GM21576 (cell line): ENCODE results near the gene CBFA2T3.

Experiments
- ATAC-seq: cut with Tn5 transposase; IDR thresholded peaks from one replicate; pipeline ENCODE4 v1.9.1; 2021; ENCODE audit warnings: mild to moderate bottlenecking, moderate library complexity; ENCODE audit not compliant: unreplicated experiment

The CBFA2T3 gene

DNA sequence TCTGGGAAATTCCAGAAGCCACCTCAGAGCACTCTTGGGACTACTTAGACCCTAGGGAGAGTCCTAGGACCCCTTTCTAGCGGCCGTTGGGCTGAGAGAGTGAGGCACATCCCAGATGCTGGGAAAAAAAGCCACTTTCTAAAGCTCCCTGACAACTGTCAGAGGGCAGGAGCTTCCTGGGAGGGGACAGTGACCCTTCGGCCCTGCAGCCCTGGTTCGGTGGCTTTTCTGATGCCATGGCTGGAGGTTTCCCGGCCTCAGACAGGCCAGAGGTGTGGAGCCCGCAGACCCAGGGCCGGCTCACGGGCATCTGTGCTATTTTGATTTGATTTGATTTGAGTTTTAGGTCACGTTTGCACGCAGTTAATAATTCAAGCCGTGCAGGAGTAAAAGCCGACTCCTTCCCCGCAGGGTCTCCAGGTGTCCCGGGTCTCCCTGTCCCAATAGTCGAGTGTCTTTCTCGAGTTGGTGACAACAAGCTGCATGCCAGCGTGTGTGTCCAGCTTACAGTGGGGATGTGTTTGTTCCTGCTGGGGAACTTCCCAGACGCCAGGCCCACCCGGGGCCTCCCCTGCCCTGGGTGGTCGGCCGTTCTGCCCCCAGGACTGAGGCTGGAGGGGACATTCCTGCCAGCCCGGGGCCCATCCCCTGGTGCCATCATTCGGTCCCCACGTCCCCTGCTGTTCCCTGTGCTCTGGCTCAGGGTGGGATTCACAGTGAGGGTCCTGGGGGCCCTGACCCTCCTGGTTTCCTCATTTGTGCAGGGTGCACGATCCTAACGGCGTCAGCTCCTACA lies 1.0 kb upstream of the CBFA2T3 start:
- no peak for ATAC-seq

DNA sequence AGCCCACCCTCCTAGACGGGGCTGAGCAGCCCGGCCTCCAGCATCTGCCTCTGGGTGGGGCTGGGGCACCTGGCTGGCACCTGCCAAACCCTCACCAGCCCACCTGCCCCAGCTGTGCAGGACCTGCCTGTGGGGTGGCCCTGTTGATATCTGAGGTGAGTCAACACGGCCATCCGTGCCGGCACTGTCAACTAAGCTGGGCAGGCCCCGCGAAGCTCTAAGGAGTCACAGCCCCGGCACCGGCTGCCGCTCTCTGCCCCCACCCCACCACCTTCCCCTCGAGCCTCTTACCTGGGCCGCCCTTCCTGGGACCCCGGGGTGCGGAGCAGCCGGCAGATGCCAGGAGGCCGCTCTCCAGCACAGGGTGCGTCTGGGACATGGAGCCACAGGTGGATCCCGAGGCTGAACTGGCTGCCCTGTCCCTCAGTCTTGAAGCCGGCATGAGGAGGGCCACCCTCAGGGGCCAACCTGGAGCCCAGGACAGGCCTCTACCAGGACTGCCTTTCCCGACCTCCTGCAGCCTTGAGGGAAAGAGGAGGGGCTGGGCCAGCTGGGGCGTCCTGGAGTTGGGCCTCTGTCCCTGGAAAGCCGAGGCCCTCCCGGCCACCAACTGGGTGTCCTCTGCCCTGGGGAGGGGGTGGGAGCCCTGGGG lies 515 bp downstream of the CBFA2T3 start:
- ATAC-seq, result no peak

DNA sequence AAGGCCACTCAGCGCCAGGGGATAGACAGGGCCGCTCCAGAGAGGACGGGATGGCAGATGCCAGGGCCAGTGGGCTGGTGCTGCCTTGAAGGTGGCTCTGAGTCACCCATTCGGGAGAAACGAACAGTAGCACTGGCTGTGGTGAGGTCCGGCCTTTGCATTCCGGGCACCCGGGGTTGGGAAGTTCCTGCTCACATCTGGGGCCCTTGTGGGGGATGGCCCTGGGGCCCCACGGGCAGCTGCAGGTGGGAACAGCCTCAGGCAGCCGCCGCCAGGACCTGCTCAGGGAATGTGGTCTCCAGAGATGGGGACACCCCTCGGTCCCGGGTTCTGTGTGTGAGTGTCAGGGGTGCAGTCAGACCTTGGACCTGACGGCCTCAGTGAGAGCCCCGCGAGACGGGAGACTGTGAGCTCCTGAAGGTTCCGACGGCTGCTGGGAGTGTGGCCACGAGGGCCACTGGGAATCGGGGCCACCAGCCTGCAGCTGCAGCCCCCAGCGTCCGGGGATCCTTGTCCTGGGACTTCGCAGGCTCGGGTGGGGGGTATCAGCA lies 1.4 kb downstream of the CBFA2T3 start:
- ATAC-seq, result no peak

DNA sequence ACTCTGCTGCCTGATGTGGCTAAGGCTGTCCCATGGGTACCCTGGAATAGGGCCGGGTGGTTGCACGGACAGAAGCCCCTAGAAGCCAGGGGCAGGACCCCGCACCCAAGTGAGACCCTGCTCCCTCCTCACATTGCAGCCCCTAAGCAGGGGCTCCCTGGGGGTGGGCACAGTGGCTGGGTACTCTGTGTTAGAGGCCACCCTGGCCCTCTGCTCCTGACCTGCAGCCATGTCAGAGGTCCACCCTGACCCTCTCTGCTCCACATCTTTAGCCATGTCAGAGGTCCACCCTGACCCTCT lies 2.1 kb downstream of the CBFA2T3 start:
- ATAC-seq, result no peak

- no peak for ATAC-seq
Observed at GRCh38 chr16:88974080-88974915, 2.7 kb downstream of the CBFA2T3 start.

GRCh38 chr16:88973415-88974050 lies 3.5 kb downstream of the CBFA2T3 start:
- no peak for ATAC-seq

DNA sequence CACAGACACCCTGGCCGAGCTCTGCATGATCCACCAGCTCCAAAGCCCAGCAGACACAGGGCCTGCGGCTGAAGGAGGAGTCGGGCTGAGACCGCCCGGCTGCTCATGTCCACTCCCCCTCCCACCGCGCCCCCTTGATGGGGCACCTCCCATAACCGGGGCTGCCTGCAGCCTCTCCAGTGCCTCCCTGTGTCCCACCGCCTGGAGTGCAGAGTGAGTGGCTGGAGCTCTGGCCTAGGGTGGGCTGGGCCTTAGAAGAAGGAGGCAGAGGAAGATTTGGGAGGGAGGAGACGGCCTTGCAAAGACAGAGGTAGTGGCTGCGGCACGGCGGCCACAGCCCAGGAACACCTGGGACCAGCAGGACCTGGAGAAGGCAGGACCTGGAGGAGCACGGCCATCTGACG lies 4.0 kb downstream of the CBFA2T3 start:
- ATAC-seq, result no peak

GRCh38 chr16:88972349-88972748 lies 4.7 kb downstream of the CBFA2T3 start:
- ATAC-seq, result no peak

GRCh38 chr16:88971371-88972097 lies 5.5 kb downstream of the CBFA2T3 start:
- no peak for ATAC-seq

DNA sequence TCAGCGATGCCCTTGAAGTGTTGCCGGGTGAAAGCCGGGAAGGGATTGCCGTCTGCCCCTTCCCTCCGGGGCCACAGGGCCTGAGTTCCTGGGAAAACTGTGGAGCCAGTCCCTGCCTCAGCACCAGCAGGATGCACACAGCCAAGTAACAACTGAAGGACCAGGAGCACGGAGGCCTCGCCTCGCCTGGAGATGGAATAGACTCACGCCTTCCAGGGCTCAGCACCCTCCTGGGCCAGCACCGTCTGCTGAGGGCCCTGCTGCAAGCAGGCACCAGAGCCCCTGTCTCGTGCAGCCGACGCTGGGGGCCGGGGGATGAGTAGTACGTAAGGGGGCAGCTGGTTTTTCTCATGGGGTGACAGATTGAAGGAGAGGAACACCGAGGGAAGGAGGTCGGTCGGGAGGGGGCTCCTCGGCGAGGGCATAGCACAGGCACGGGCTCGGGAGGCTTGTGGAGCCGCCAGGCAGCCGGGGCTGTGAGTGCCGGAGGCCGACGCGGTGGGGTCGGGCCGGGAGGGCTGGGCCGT lies 6.4 kb downstream of the CBFA2T3 start:
- no peak for ATAC-seq

DNA sequence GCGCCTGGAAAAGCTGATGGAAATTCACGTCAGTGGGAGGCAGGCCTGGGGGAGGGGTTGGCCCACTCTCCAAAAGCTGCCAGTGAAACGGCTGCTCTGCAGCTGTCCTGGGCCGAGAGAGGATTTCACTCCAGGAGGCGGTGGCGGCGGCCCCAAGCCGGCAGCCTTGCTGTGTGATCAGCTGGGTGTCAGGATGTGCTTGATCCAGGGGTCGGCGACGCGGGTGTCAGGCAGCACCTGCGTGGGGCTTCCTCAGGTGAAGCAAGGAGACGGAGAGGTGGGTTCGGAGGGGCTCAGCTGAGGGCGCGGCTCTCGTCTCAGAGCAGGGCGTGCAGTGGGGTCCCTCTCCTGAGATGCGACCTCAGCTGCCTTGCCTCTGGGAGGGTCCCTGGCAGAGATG lies 7.0 kb downstream of the CBFA2T3 start:
- no peak for ATAC-seq

DNA sequence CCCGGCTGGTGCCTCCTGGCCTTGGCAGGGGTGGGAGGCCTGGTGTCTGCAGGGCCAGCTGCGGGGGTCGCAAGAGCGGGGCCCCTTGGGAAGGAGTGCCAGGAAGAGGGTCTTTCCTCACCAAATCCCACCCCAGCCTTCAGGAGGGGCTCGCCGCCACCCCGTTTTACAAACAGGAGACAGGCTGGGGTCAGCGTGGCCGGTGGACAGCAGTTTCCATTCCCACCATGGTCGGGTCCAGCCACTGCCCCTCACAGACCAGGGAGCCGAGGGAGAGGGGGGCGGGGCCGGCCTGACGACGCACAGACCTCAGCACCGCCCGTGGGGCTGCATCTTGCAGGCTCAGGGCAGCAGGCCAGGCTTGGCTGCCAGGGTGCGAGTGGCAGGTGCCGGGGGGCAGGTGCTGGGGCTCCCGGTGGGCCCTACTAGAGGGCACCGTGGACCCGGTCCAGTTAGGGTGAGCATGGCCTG lies 7.6 kb downstream of the CBFA2T3 start:
- ATAC-seq, result no peak

GRCh38 chr16:88968589-88969280 lies 8.3 kb downstream of the CBFA2T3 start:
- no peak for ATAC-seq

DNA sequence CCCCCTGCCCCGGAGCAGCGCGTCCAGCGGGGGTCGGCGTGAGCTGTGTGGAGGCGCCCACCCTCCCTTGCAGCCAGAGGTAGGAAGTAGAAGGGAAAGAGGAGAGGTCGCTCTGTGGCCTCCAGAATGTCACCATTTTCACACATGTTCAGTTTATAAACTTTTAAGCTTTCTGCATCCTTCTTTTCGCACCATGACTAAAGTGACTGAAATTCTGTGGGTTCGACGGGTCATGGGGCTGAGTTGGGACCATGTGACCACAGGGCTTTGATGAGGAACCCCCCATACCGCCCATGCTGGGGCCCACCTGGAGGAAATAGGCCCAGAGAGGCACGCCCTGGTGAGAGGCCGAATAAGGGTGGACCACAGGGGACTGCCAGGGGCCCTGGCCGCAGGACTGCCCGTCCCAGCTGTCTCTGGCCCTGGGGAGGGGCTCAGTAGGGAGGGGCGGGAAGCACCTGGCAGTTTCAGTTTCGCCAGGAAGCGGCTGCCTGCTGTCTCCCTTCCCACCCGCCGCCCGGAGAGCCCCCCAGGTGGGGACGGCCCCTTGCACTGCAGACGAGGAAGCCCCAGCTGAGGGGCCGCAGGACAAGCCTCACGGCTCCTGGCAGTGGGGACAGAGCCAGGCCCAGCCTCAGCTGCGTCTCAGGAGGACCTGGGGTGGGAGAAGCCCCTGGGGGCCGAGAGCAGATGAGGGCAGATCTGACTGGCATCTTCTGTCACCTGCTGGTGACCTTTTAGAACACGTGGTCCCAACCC lies 9.0 kb downstream of the CBFA2T3 start:
- ATAC-seq, result peak; percentile 42

DNA sequence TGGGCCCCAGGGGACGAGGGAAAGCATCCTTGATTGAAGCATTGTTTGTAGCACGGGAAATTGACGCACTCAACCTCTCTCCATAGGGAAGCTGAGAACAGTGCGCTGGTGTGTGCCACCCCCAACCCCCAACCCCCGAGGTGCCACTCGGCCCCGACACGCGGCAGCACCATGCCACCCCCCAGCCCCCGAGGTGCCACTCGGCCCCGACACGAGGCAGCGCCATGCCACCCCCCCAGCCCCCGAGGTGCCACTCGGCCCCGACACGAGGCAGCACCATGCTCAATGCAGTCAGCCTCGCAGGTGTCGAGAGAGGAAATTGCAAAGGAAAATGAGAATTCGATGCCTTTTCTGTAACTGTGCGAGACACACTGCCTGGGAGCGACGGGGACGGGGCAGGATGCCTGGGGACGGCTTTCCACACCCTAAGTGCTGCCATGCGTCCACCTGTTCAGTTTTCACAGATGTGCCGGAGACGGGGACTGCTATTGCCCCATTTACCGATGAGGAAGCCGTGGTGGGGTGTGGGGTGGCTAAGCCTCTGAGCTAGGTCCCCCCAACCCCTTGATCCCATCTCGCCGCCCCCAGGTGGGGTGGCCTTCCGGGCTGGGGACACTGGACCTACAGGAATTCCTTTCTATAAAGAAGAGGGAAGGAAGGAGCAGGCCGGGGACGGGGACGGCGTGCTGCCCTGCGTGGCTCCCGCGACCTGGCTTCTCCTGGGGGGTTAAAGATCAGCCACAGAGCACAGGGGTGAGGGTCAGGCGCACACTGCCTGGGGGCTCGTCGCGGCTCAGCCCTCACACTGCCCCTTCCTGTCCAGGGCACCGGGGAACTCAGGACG lies 9.8 kb downstream of the CBFA2T3 start:
- no peak for ATAC-seq

GRCh38 chr16:88965826-88966480 lies 11.1 kb downstream of the CBFA2T3 start:
- ATAC-seq, result no peak

DNA sequence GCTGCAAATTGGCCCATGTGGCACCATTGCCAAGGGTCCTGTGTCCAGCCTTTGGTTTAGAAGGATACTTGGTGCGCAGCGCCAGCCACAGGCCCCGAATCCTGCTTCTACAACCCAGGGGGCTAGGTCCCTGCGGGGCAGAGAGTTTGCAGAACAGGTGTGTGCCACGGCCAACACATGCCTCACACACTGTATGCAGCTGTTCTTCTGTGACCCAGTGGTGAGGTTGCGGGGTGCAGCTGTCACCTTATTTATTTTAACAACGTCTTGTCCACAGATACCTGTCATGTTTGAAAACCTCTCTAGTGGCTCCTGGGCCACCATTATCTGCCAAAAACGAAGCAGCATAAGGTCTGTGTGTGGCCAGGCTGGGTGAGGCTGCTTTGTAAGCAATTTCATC lies 11.6 kb downstream of the CBFA2T3 start:
- no peak for ATAC-seq
